IPS DF 6.9 (cell line): Measurements from ENCODE around the gene NTM.

Source experiments
- DNase-seq: peaks from one replicate; pipeline ENCODE4 v3.0.0-alpha.2; 2013; ENCODE audit warnings: low read depth, low spot score
- H3K27ac ChIP-seq: one replicate; pipeline ENCODE4 v1.5.1; 2013; ENCODE audit warnings: low read length, control low read depth
- H3K27me3 ChIP-seq: 2 replicates; pipeline ENCODE4 v1.6.1; 2013; ENCODE audit warnings: mild to moderate bottlenecking, low read length; ENCODE audit not compliant: control insufficient read depth, insufficient read depth
- H3K36me3 ChIP-seq: 2 replicates; pipeline ENCODE4 v1.6.1; 2013; ENCODE audit warnings: low read length; ENCODE audit not compliant: control insufficient read depth, insufficient read depth
- H3K4me1 ChIP-seq: 2 replicates; pipeline ENCODE4 v1.6.1; 2013; ENCODE audit warnings: low read length; ENCODE audit not compliant: control insufficient read depth, insufficient read depth
- H3K4me3 ChIP-seq: 2 replicates; pipeline ENCODE4 v1.5.1; 2013; ENCODE audit warnings: mild to moderate bottlenecking, low read length
- H3K9me3 ChIP-seq: 2 replicates; pipeline ENCODE4 v1.6.1; 2013; ENCODE audit warnings: low read length, inconsistent platforms; ENCODE audit not compliant: control insufficient read depth, insufficient read depth
- WGBS: extraction: QIAGEN DNeasy Blood & Tissue Kit; methylation state at CpG from one replicate; pipeline ENCODE4 v1.1.7; 2013; ENCODE audit warnings: mixed read lengths, missing lambda C conversion rate; ENCODE audit not compliant: insufficient read length, insufficient coverage; 5-methylcytosine and 5-hydroxymethylcytosine counted together

Gene NTM

DNA sequence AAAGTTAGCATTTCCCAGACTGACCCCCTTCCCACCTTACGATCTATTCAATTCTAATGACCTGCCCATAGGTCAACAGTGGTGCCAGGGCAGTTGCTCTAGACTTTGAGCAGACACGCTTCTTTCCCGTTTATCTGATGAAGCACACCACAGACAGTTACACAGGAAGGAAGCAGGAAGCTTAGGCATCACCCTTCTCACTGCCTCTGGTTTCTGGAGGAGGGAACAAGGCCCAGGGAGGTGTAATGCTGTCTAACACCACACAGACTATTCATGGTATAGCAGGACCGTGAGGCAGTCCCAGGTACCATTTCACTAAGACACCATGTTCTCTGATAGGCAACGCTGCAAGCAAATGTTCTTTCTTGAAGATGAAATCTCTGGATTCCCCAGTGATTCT lies 279.4 kb downstream of the NTM start:
- Histone ChIP-seq H3K27ac (no peak overlapping the region), H3K27me3 (no peaks in the 10 kb centered on the region), H3K4me1 (peaks cover 11% of the 10 kb centered on the region), H3K4me3 (no peak overlapping the region), H3K9me3 (no peaks in the 10 kb centered on the region), H3K36me3 (no peaks in the 10 kb centered on the region)
- DNase-seq, result no peak
- WGBS, result no CpG with 5 or more reads among the region's 5 CpGs

DNA sequence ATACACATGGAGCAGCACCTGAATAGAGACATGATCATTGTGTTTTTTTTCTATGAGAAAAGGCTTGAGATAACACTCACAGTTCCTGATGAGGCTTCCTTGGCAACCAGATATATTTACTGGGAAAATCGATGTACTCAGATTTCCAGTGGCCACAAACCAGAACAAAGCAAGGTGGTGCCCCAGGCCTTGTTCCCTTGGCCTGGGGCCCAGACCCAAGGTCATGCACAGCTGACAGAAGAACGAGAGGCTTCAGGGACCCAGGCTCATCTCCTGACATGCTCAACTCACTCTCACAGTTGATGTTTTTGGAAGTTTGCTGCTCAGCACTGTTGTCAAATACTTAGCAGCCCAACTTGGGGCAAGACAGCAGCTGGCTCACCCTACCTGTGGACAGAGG lies 281.8 kb downstream of the NTM start:
- WGBS, result no CpG with 5 or more reads among the region's 2 CpGs
- no peak overlapping the region for H3K27ac ChIP-seq
- H3K36me3 ChIP-seq, result no peaks in the 10 kb centered on the region
- H3K4me3 ChIP-seq, result no peak overlapping the region
- no peaks in the 10 kb centered on the region for H3K27me3 ChIP-seq
- peaks cover 11% of the 10 kb centered on the region for H3K4me1 ChIP-seq
- H3K9me3 ChIP-seq, result no peaks in the 10 kb centered on the region
- no peak for DNase-seq

DNA sequence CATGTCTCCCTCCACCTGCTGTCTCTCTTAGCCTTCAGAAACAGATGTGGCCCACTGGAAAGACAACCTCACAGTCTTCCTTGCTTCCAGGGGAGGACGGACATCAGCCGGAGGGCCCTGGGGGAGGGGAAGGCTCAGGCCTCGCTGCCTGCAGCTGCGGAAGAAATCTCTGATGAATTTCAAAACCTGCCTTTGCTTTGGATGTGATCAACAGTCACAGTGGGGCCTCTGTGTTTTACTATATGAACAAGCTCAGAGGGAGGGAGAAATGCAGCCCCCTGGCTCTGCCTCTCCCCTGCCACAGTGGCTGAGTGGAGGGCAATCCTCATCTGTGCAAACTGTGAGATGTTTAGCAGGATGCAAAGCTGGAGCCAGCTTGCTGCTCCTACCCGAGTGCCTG lies 282.8 kb downstream of the NTM start:
- WGBS, result no CpG with 5 or more reads among the region's 5 CpGs

DNA sequence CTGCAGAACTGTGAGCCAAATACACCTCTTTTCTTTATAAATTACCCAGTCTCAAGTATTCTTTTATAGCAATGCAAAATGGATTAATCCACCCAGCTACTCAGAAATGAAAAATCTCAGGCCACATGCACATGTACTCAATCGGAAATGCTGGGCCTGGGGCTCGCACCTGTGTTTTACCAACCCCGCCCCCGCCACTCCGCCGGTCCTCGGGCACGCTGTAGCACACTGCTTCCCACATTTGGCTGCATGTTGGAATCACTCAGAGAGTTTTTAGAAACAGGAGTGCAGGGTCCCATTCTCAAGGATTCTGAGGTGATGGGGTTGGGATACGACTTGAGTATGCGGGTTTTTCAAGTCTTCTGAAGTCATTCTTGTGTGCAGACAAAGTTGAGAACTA lies 284.4 kb downstream of the NTM start:
- WGBS, result no CpG with 5 or more reads among the region's 10 CpGs
- no peak for DNase-seq
- H3K27me3 ChIP-seq, result no peaks in the 10 kb centered on the region
- H3K4me3 ChIP-seq, result no peak overlapping the region
- peaks cover 12% of the 10 kb centered on the region for H3K4me1 ChIP-seq
- H3K36me3 ChIP-seq, result no peaks in the 10 kb centered on the region
- no peaks in the 10 kb centered on the region for H3K9me3 ChIP-seq
- no peak overlapping the region for H3K27ac ChIP-seq

More for the DNA sequence above, 282.8 kb downstream of the NTM start:
- DNase-seq, result no peak
- Histone ChIP-seq H3K4me1 (peaks cover 11% of the 10 kb centered on the region), H3K27ac (no peak overlapping the region), H3K36me3 (no peaks in the 10 kb centered on the region), H3K27me3 (no peaks in the 10 kb centered on the region), H3K9me3 (no peaks in the 10 kb centered on the region), H3K4me3 (no peak overlapping the region)

DNA sequence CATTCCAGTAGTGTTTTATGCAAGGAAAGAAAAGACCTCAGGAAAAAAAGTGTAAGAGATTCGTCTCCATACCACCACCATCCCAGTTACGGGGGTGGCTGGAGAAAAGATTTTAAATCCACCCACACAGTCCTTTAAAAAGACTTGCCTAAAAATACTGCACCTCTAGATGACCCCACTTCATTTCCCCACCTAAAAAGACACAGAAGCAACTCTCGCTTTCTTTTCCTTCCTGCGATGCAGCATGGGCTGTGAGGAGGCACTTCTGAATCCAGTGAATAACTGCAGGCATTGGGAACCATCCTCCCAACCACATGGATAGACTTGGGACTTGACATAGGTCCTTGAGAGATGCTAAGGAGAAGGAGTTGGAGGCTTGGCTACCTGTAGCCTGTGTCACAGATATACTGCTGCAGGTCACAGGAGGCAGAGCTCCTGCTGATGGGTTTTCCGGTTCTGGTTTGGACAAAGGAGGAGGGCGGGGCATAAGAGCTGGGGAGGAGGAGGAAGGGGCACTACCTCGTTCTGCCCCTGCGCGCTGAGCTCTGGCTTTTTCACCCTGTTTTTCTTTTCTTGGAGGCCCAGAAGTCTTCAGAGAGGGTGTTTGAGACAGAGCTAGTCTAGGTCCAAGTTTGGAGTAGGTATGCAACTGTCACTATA lies 285.9 kb downstream of the NTM start:
- Histone ChIP-seq H3K27ac (no peak overlapping the region), H3K36me3 (no peaks in the 10 kb centered on the region), H3K4me1 (peaks cover 16% of the 10 kb centered on the region), H3K27me3 (no peaks in the 10 kb centered on the region), H3K4me3 (no peak overlapping the region), H3K9me3 (no peaks in the 10 kb centered on the region)
- no peak for DNase-seq
- WGBS, result no CpG with 5 or more reads among the region's 9 CpGs

DNA sequence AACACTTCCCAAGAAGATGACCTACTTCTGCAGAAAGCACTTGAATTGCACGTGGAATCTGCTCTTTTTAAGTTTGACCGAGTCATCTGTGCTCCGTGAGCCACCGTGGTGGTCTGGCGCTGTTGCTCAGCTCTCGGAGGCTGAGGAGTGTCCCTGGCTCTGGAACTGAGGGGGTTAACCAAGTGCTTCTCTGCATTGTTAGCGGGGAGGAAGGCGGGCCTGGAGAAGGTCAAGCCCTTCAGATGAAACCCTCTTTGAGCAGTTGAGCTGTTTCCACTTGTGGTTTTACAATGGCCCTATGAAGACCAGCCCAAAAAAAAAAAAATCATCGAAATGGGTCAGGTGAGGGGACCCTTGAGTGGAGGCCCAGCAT lies 286.4 kb downstream of the NTM start:
- no peaks in the 10 kb centered on the region for H3K9me3 ChIP-seq
- H3K27ac ChIP-seq, result no peak overlapping the region
- H3K4me3 ChIP-seq, result no peak overlapping the region

DNA sequence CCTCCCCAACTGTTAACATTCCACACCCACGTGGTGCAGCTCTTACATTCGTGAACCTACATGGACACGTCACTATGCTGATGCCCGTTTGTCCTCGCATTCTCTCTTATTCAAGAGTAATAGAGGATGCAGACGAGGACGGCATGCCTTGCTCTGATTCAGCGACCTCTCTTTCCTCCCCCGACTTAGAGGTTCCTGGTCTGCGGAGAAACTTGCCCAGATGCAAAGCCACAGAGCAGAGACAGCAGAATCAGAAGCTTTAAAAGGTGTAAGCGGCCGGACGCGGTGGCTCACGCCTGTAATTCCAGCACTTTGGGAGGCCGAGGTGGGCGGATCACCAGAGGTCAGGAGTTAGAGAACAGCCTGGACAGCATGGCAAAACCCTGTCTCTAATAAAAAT lies 288.0 kb downstream of the NTM start:
- no peaks in the 10 kb centered on the region for H3K27me3 ChIP-seq
- H3K4me1 ChIP-seq, result peaks cover 8% of the 10 kb centered on the region
- no peaks in the 10 kb centered on the region for H3K36me3 ChIP-seq
- H3K27ac ChIP-seq, result no peak overlapping the region
- no peak overlapping the region for H3K4me3 ChIP-seq
- WGBS, result no CpG with 5 or more reads among the region's 17 CpGs
- H3K9me3 ChIP-seq, result no peaks in the 10 kb centered on the region
- no peak for DNase-seq

More for the DNA sequence above, 286.4 kb downstream of the NTM start:
- DNase-seq, result no peak
- peaks cover 16% of the 10 kb centered on the region for H3K4me1 ChIP-seq
- H3K27me3 ChIP-seq, result no peaks in the 10 kb centered on the region
- H3K36me3 ChIP-seq, result no peaks in the 10 kb centered on the region
- no CpG with 5 or more reads among the region's 9 CpGs for WGBS

DNA sequence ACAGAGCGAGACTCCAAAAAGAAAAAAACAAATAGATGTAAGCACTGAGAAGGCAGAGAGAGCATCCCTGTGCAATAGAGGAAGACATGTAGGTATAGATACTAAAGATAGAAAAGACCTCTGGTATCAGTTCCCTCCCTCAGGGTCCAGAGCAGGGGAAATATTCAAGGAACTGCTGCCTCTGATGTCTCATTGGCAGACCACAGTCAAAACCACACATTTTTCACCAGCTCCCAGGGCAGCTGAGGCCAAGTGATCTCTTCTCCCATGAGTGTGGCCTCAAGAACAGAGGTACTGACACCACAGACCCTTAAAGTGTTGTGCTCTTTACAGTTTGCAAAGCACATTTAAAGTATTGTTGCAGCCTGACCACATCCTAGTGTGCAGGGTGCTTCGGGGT lies 288.5 kb downstream of the NTM start:
- no peak for DNase-seq
- no peak overlapping the region for H3K27ac ChIP-seq
- peaks cover 7% of the 10 kb centered on the region for H3K4me1 ChIP-seq
- H3K27me3 ChIP-seq, result no peaks in the 10 kb centered on the region
- no peaks in the 10 kb centered on the region for H3K9me3 ChIP-seq
- no CpG with 5 or more reads among the region's 2 CpGs for WGBS
- H3K4me3 ChIP-seq, result no peak overlapping the region
- no peaks in the 10 kb centered on the region for H3K36me3 ChIP-seq

DNA sequence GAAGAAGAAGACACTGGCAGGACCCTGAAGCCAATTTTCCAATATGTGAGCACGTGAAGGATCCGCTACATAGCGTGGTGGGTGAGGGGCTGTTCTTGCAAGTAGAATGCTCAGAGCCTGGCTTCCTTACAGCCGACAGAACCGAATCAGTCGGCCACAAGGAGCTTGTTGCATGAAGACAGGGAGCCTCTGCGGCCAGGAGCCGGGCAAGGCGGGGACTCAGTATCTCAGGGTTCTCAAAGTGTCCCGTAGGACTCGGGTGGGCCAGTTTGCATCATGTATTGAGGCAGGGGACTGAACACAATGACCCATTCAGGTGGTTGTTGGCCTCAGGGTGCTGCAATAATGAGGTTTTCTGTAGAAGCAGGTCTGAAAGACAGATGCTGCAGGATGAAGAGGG lies 289.5 kb downstream of the NTM start:
- H3K4me3 ChIP-seq, result no peak overlapping the region
- no peaks in the 10 kb centered on the region for H3K36me3 ChIP-seq
- no peak overlapping the region for H3K27ac ChIP-seq
- H3K9me3 ChIP-seq, result no peaks in the 10 kb centered on the region
- no CpG with 5 or more reads among the region's 11 CpGs for WGBS
- DNase-seq, result no peak
- H3K27me3 ChIP-seq, result no peaks in the 10 kb centered on the region
- H3K4me1 ChIP-seq, result peaks cover 7% of the 10 kb centered on the region

DNA sequence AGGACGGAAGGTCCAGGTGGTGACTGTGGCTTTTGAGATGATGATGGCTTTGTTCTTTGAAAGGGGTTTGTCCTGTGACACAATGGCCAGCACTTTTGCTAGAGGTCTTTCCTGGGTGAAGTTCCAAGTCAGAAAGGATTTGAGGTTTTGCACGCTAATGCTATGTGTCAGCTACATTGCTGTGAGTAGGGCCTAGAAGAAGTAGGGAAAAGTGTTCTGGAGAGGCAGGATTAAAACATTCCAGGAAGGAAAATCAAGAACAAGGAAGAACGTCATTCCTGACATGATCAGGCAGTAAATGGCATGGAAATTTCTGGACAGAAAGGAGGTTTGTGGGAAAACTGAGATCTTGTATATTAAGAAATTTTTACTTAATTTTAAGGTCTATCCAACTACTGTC lies 290.7 kb downstream of the NTM start:
- Histone ChIP-seq H3K27me3 (no peaks in the 10 kb centered on the region), H3K27ac (no peak overlapping the region), H3K9me3 (no peaks in the 10 kb centered on the region), H3K36me3 (no peaks in the 10 kb centered on the region), H3K4me3 (no peak overlapping the region), H3K4me1 (peaks cover 5% of the 10 kb centered on the region)
- no peak for DNase-seq
- WGBS, result no CpG with 5 or more reads among the region's 3 CpGs

DNA sequence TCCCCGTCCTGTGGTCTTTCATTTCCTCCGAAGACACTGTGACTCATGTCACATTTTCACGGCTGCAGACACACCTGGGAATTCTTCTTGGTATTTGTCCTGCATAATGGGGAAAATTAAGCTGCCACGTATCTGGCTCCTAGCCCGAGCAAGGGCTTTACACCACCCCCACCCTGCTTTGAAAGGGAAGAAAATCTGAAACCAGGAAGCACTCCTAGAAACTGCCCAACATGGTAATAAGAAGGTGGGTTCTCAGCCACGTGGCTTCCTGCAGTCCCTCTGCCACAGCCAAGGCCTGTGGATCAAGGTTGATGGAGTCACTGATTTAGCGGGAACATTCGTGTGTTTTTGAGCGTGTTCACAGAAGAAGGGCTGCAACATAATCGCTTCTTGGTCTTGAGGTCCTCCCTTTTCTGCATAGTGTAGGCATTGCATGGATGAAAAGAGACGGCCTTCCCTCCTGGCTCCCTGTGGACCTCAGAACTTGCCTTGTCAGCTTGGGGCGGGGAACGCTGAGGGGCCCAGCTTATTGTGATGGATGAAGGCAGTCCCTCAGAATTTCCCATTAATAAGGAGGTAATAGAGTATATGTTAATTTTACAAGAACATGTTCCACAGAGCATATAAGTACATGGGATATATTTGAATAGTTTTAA lies 292.0 kb downstream of the NTM start:
- no CpG with 5 or more reads among the region's 13 CpGs for WGBS
- Histone ChIP-seq H3K4me1 (peaks cover 5% of the 10 kb centered on the region), H3K27ac (no peak overlapping the region), H3K9me3 (no peaks in the 10 kb centered on the region), H3K27me3 (no peaks in the 10 kb centered on the region), H3K36me3 (no peaks in the 10 kb centered on the region), H3K4me3 (no peak overlapping the region)
- no peak for DNase-seq
